Measurements from ENCODE around the gene LTO1.

DNA sequence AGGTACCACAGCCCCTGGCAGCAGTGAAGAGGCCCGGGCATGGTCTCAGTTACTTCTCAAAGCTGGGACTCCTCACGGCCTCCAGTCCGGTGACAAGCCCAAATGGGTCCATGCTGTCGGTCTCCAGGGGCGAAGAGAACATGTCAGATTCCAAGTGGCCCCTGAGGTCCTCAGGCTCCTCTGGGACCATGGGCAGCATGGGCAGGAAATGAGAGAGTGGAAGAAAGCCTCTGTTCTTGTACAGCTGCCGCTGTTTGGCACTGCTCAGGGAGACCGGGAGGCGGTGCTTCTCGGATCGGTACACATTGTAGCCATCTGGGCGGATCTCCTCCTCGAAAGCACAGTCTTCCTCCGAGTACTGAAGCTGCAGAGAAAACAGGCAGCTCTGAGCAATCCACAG is 24.1 kb upstream of the LTO1 start:
- TF ChIP-seq, protein P1, sequence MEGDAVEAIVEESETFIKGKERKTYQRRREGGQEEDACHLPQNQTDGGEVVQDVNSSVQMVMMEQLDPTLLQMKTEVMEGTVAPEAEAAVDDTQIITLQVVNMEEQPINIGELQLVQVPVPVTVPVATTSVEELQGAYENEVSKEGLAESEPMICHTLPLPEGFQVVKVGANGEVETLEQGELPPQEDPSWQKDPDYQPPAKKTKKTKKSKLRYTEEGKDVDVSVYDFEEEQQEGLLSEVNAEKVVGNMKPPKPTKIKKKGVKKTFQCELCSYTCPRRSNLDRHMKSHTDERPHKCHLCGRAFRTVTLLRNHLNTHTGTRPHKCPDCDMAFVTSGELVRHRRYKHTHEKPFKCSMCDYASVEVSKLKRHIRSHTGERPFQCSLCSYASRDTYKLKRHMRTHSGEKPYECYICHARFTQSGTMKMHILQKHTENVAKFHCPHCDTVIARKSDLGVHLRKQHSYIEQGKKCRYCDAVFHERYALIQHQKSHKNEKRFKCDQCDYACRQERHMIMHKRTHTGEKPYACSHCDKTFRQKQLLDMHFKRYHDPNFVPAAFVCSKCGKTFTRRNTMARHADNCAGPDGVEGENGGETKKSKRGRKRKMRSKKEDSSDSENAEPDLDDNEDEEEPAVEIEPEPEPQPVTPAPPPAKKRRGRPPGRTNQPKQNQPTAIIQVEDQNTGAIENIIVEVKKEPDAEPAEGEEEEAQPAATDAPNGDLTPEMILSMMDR (IDR thresholded peaks at IDR 0.05), result no peak
- no peak for TF ChIP-seq POLR2A (IDR thresholded peaks at IDR 0.05)

Data from uterus (tissue), 2 donors.